ENCODE measurements around the gene PANK4.

DNA sequence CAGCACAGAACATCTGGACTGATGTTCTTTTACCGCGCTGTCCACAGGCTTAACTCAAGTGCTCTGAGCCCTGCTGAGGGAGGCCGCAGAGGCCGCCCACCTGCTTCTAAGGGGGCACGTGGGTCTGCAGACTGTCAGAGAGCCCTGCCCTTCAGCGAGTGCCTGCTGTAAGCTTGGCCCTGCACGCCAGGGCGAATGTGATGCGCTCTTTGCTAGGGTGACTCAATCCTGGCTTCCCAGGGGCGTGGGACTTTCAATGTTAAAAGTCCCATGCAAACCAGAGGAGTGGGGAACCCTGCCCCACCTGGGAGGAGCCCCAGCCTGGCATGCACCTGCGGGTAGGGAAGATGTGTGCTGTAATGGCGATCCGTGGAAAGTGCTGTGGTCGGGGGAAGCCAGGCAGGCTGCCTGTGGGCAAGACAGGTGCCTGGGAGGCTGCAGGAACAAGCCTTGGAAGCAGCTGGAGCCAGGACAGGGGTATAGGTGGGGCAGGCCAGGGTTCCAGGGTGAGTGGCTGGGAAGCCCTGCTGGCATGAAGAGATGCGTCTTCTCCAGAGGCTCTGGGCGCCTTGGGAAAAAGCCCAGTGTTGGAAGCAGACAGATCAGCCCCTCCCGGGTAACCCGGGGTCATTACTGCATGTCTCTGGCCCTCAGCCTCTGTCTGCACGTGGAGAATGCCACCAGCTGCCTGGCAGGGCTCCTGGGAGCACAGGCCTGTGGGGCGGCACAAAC is 594 bp upstream of the PANK4 start:
- TF ChIP-seq, protein P1, sequence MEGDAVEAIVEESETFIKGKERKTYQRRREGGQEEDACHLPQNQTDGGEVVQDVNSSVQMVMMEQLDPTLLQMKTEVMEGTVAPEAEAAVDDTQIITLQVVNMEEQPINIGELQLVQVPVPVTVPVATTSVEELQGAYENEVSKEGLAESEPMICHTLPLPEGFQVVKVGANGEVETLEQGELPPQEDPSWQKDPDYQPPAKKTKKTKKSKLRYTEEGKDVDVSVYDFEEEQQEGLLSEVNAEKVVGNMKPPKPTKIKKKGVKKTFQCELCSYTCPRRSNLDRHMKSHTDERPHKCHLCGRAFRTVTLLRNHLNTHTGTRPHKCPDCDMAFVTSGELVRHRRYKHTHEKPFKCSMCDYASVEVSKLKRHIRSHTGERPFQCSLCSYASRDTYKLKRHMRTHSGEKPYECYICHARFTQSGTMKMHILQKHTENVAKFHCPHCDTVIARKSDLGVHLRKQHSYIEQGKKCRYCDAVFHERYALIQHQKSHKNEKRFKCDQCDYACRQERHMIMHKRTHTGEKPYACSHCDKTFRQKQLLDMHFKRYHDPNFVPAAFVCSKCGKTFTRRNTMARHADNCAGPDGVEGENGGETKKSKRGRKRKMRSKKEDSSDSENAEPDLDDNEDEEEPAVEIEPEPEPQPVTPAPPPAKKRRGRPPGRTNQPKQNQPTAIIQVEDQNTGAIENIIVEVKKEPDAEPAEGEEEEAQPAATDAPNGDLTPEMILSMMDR (IDR thresholded peaks at IDR 0.05; ENCODE audit: poor library complexity), result no peak
- TF ChIP-seq EZH2phosphoT487 (IDR thresholded peaks at IDR 0.05; ENCODE audit: low read depth, severe bottlenecking, unreplicated experiment), result no peak
